Stromal cell of bone marrow (primary cell): ENCODE results near the gene FOXJ3.

Experiments used
- DNase-seq: peaks from one replicate; pipeline ENCODE4 v3.0.0-alpha.2; 2012; ENCODE audit warnings: low read depth

Gene FOXJ3

GRCh38 chr1:42167611-42168390, 167.2 kb downstream of the FOXJ3 start:
- no peak for DNase-seq

- no peak for DNase-seq
Measured at GRCh38 chr1:42165511-42166210, 169.4 kb downstream of the FOXJ3 start.

DNA sequence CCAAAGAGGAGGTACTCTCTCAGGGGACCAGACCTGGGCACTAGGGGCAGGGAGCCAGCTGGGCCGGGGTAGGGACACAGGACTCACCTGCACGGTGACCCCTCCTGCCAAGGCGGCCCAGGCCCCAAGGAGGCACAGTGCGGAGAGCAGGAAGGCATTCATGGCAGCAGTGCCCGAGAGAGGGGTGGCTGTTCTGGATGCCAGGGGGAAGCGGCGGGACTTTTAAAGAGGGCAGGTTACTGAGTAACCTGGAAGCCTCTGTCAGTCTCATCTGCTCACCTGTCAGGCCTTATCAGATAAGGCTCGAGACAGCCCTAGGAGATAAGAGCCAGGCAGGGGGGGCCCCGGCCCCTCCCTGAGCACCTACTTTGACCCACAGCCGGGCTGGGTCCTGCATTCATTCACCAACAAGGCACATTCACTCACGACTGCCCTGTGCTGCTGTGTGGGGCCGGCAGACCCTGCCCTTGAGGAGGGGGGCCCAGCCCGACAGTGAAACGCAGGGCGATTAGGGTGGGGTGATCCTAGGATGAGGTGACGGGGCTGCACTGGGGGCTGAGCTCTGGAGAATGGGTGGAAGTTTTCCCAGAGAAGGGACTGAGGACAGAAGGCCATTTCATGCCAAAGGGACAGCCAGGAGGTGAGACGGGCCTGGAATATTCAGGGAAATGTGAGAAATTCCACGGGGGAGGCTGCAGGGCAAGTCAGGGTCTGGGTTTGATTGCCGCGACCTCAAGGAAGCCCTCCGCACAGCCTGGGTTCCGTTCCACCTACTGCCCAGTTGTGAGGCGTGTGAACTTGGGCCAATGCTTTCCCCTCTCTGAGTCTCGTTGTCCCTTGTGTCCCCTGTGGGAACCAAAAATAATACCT, 170.2 kb downstream of the FOXJ3 start, which contains the start of gene GUCA2A:
Gene GUCA2A, minus strand, starts transcription at position 195 of the 870 bp plus-strand sequence. Its CDS starts 33 bp downstream, at position 162.
- DNase-seq, result no peak

- DNase-seq, result no peak
Measured at GRCh38 chr1:42163536-42164503, 171.2 kb downstream of the FOXJ3 start.

GRCh38 chr1:42163114-42163513, 171.9 kb downstream of the FOXJ3 start:
- DNase-seq, result no peak

DNA sequence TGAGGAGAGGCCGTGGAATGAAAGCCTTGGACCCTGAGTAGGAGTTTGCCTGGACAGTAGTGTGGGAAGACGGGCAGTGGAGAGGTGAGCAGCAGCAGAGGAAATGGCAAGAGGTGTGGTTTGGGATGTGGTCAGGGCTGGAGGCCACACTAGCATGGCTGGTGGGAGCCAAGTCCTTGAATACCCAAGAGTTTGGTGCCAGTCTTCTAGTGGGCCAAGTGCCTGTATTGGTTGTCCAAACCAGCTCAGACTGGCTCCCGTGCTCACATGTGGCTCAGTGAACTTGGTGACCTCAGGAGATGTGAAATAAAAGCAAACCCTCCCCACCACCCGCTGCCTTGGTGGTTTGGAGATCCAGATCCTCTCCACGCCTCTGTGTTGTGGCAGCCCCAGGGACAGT, 172.9 kb downstream of the FOXJ3 start:
- DNase-seq, result no peak

GRCh38 chr1:42158189-42158588, 176.8 kb downstream of the FOXJ3 start:
- DNase-seq, result no peak

GRCh38 chr1:42157667-42158066, 177.4 kb downstream of the FOXJ3 start:
- no peak for DNase-seq

- DNase-seq, result no peak
Measured at GRCh38 chr1:42155362-42155761, 179.7 kb downstream of the FOXJ3 start.

DNA sequence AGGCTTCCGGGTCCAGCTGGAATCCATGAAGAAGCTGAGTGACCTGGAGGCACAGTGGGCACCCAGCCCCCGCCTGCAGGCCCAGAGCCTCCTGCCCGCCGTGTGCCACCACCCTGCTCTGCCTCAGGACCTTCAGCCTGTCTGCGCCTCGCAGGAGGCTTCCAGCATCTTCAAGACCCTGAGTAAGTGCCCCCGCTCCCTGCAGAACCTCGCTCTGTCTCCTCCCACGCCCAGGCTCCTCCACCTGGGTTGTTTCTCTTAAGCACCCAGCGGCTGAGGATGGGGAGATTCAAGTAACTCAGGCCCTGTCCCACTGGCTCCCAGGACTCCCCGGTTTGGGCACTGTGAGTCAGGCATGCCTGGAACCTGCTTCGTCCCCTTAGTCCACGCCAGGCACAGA, 180.3 kb downstream of the FOXJ3 start:
- no peak for DNase-seq

- DNase-seq, result no peak
Measured at GRCh38 chr1:42153624-42154023, 181.4 kb downstream of the FOXJ3 start.

DNA sequence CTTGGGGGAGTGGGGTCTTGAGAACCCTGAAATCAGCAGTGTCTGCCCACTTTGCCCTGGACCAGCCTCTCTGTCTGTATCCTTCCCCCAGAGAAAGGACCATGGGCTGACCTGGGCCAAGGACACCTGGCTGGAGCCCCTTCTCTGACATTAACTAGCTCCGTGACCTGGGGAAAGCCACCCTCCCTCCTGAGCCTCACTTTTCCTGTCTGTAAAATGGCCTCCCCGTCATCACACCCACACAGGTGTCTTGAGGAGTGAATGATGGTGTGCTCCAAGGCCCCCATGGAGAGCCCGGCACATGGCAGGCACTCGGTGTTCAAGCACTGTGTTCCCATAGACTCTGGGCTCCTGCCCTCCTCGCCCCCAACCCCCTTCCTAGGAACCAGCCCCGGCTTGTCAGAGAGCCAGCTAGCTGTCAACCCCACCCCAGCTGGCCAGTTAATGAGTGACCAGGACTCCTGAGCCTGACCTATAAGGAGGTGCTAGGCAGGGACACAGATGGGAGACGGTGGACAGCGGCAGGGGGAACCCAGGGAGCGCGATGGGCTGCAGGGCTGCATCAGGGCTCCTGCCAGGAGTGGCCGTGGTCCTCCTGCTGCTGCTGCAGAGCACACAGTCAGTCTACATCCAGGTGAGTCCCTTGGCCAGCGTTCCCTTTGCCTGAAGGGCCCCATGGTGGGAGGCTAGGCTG, 182.0 kb downstream of the FOXJ3 start, which contains the start of gene GUCA2B:
Gene GUCA2B, plus strand, starts transcription at position 504 of the 694 bp plus-strand sequence. Its CDS starts 41 bp downstream, at position 545.
- no peak for DNase-seq

GRCh38 chr1:42152119-42152518, 182.9 kb downstream of the FOXJ3 start:
- DNase-seq, result no peak

GRCh38 chr1:42150651-42151050, 184.4 kb downstream of the FOXJ3 start:
- DNase-seq, result no peak

DNA sequence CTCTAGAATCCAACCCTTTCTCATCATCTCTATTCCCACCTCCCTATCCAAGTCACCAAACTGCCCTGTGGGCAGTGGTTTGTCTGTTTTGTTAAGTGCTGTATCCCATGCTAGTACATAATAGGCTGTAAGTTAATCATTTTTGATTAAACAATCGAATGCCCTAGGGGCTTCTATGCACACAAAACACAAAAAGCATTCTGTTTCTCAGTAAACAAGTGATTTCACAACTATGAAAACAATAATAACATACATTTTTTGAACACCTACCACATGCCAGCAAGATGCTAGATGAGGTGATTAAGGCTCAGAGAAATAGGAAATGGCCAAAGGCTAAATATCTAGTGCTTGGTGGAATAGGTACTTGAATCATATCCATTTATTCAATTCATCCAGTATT, 186.9 kb downstream of the FOXJ3 start:
- DNase-seq, result no peak

GRCh38 chr1:42146626-42147320, 188.3 kb downstream of the FOXJ3 start:
- DNase-seq, result peak; percentile 13

DNA sequence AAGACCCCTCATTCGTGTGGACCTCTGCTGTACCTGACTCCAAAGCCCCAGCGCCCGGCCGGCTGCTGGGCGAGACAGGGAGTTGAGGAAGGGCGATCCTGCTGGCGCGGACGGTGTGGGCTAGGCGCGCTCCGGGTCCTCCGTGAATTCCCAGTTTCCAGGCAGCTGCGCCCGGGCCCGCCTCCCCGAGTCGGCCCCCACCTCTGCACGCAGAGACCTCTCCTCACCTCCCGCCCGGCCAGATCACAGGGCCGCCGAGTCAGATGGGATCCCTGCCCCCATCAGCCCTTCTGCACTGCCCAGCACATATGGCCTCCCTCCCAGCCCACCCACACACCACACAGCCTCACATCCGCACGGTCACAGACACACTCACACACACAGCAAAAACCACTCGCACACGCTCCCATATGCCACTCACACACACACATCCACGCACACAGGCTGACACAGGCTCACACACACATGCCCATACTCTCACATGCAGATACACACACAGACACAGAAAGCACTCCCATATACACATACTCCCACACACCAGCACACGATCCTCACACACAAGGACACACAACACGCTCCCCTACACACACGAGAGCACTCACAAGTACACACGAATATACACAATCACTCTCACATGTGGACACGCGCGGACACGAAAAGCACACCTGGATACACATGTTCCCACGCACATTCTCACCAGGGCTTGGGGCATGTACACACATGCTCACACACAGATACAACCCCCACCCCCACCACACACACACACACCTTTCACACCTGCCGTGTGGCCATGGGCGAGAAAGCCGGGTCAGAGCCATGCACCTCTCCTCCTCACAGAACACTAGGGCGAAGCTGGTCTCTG, 189.0 kb downstream of the FOXJ3 start:
- no peak for DNase-seq

DNA sequence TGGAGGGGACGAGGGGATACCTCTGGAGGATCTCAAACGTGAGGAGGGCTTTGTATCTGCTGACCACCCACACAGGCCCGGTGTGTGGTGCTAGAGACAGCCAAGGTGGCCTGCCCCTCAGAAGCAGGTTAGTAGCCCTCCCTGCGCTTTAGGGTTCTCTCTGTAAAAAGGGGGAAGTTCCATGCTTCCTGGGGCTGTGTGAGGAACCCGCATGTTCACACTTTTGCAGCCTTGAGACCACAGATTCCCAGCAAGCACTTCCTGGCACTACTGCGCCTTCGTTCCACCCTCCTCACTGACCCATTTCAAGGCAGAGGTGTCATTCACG, 189.7 kb downstream of the FOXJ3 start:
- DNase-seq, result no peak
